ENCODE results near the gene FGGY.

DNA sequence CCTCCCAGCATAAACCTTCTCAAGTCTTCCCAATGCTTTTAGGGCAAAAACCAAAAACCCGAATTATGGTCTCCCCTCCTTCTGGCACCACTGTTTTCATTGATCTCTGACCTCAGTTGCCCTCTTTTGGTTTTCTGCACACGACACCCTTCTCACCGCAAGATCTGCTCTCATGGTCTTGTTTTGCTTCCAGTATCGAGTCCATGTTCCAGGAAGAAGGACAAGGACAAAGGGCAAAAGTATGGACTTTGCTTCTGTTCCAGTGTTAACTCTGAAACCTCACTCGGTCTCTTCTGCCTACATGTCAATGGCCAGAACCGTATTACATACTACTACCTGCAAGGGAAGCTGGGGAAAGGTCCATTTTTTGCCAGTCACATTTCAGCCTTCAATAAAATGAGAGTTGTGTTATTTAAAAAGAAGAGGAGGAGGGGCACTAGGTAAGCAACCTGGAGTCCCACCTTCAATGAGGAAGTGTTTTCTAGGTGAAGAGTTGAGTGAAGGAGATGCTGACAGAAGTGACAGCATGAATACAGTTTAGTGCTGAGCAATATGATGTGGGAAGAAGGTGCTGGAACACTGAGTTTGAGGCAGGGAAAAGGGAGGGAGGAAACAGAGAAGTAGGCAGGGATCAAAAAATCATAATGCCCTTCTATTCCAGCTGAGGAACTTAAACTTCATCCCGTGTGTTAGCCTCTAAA lies 183.4 kb downstream of the FGGY start:
- no peak for TF ChIP-seq YY1 (IDR thresholded peaks at IDR 0.05; ENCODE audit: insufficient read depth, insufficient read length)
- no peak for TF ChIP-seq SUZ12 (IDR thresholded peaks at IDR 0.05; ENCODE audit: extremely low read depth, insufficient read depth, insufficient read length)
- no peak for TF ChIP-seq ZNF274 (IDR thresholded peaks at IDR 0.05; ENCODE audit: low read depth, low read length)

Data from NT2/D1 (cell line).